ENCODE measurements around the gene YEATS2.

GRCh38 chr3:183733553-183733952, 36.0 kb downstream of the YEATS2 start:
- TF ChIP-seq CTCF (conservative IDR thresholded peaks at IDR 0.05 in 1 of 2, IDR thresholded peaks at IDR 0.05 in 1 of 2; ENCODE audit: low read depth in 1 of 2, low read length in 2 of 2) = no peak
- no peak for TF ChIP-seq EZH2 (IDR thresholded peaks at IDR 0.05; ENCODE audit: low read length, missing control alignments)
